Activated naive CD4-positive, alpha-beta T cell (primary cell): Measurements from ENCODE around the gene C15orf39.

Experiments
- DNase-seq, 4 experiments: peaks; one replicate each; lab custom pipeline; 2025; lab: John Stamatoyannopoulos, UW

The C15orf39 gene

DNA sequence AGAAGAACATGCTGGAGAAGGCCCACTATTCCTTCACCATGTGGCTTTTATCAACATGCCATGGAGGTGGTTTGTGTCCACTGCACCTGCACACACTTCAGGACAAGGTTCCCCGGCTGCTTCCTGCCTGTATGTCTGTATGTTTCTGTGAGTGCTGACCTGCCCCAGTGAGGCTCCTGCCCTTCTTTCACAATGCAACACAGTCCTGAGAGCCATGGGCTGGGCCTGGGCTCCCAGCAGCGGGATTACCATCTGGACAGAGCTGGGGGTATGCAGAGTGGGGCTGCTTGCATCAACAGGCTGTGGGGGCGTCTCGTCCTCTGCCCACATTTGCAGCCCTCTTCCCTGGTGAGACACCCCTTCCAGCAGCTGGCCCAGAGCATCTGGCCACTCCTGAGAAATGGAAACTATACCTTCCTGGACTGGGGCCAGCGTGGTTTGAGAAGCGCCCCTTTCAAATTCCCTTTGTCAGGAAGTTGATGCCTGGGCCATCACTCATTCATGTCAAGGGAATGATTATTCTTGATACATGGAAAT lies 29.3 kb upstream of the C15orf39 start:
- DNase-seq = no peak

DNA sequence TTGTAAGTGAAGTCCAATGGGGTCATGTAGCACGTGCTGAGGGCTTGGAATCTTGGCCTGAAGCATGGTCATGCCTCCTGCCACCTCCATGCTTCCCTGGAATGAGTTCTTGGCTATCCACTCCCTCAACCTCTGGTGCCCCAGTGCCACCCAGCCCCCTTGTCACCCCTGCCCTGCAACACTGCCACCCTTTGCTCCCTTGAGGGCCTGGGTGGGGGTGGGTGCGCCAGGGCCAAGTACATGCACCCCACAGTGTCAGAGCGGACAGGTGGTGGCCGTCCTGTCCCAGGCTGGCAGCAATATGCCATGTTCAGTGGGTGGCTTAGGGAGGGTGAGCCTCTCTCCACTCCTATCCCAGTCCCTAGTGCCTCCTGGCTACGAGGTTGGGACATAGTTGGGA lies 27.6 kb upstream of the C15orf39 start:
- DNase-seq = no peak

DNA sequence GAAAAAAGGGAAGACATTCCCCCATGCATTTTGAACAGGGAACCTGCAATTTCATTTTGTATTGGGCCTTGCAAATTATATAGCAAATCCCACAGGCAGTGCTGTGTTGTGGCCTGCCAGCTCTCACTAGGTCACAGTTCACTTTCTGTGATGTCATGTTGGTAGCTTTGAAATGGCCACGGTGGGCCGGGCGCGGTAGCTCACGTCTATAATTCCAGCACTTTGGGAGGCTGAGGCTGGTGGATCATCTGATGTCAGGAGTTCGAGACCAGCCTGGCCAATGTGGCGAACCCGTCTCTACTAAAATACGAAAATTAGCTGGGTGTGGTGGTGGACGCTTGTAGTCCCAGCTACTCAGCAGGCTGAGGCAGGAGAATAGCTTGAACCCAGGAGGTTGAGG lies 27.0 kb upstream of the C15orf39 start:
- no peak for DNase-seq

DNA sequence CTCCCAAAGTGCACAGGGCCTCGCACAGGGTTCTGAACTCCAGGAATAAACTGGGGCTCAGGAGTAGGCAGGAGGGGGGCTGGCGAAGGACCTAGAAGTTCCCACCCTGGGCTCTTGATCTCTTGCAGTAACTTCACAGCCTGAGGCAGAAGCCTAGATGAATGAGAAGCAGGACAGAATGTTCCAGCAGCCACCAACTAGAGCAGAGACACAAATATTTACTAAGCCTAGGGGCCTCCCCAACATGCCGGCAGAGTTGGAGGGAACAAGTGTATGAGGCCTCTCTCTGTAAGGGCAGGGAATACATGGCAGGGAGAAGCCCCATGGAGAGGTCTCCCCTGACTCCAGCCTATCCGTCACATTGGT lies 25.3 kb upstream of the C15orf39 start:
- DNase-seq = no peak

DNA sequence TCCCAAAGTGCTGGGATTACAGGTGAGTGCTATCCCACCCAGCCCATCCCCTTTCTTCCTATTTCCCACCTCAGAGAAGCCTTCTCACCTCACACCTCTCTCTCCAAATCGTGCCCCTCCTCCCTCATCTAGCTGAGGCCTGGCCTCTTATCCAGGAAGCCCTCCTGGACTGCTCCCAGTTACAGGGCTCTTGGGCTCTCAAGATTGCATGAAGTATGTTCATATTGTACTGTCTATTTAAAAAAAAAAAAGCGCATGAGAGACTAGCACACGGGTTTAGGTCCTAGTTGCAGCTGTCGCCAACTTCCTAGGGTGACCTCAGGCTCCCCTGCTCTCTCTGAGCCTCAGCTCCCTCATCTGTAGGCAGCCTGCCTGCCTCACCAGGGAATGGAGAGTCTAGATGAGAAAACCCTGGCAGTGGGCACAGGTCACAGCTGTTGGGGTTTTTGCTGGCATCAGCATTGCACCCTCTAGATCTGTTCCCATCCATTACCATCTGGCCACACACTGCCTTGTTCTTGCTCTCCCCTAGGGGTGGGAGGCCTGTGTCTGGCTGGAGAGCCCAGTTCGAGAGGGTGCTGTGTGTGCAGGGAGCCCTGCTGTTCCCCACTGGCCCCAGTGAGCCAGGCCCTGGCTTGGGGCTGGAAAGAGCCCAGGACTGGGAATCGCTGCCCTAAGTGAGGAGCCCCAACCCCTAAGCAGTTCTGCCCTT lies 24.2 kb upstream of the C15orf39 start:
- DNase-seq = no peak

DNA sequence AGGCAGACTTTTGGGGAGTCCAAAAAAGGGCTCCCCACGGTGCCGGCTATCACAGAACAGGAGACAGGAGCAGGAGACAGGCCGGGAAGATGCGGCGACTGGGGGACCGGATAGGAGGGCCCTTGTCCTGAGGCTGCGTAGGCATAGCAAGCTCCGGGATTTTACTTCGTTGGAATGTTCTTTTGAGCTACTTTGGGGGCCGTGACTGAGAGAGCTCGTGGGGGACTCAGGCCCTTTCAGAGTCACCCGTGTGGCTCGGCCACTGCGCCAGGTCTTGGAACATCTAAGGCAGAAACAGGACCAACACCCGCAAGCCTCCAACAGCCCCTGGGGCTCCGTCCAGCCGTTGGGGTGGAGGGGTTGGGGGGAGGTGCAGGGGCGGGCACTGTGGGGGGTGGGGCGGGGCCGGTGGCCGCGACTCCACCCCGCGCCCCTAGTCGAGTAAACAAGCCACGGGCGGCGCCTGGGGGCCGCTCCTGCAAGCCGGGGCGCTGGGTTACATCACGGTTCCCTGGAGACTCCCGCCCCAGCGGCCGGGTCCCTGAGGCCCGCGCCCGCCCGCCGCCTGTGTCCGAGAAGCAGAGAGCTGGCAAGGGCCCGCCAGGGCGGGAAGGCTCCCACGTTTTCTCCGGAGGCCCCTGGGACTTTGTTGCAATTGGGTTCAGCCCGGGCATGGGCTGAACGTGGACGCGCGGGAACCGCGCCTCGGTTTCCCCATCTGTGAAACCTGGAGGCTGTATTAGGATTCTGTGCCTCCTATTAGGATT lies 23.3 kb upstream of the C15orf39 start:
- no peak for DNase-seq

DNA sequence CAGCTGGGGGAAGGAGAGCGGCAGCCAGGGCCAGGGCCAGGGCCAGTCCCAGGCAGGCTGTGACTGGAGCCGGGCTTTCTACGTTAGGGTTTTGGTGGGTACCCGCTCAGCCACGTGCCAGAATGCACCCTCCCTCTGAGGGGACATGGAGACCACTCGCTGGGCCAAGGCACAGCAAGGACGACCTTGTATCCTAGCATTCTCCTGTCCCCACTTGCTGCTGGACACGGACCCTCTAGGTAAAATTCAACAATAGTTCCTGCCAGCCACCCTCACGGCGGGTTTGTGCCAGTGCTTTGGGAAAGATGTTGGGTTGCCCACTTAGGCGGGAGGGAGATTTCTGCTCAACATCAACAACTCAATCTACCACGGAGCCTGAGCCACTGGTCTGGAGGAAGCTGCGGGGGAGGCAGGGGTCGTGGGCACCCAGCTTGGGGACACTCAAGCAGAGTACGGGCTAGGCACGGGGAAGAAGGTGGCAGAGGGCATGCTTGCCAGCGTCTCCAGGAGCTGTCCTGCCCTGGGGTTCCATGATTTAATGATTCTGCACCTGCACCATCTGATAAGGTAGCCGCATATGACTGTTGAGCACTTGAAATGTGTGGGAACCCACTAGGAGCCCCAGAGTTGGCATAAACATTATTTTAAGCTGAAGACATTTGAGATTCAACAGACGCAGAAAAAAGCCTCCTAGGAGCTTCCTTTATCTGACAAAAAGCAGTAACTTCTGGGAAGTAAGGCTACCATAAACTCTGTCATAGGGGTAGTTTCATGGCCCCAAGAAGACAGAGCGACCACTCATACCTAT lies 22.5 kb upstream of the C15orf39 start:
- DNase-seq = no peak

DNA sequence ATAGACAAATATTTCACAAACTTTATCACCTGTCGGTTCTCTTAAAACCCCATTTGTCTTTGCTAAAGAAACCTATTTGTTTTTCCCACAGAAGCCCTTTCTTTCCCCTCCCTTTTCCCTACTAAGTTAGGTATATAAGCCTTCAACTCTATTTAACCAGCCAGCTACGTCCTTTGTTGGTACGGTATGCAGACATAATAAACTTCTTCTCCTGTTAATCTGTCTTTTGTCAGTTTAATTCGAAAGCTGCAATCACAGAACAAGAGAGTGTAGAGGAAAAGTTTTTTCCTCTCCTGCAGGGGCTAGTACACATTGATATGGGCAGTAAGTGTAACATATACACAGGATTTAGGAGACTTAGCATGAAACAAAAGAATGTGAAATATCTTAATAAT lies 21.9 kb upstream of the C15orf39 start:
- no peak for DNase-seq

DNA sequence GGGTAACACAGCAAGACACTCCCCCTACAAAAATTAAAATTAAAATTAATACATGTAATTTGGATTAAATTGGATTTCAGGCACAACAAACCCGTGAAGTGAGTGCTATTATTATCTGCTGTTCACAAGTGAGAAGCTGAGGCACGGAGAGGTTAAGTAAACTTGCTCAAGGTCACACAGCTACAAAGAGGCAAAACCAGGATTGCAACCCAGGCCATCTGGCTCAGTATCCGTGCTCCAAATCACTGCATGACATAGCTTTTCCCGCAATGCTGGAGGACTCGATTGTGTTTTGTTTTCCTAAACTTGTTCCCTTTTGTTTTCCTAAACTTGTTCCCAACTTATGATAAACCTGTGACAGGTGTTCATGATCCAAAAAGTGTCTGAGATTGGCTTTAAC lies 19.9 kb upstream of the C15orf39 start:
- no peak for DNase-seq

DNA sequence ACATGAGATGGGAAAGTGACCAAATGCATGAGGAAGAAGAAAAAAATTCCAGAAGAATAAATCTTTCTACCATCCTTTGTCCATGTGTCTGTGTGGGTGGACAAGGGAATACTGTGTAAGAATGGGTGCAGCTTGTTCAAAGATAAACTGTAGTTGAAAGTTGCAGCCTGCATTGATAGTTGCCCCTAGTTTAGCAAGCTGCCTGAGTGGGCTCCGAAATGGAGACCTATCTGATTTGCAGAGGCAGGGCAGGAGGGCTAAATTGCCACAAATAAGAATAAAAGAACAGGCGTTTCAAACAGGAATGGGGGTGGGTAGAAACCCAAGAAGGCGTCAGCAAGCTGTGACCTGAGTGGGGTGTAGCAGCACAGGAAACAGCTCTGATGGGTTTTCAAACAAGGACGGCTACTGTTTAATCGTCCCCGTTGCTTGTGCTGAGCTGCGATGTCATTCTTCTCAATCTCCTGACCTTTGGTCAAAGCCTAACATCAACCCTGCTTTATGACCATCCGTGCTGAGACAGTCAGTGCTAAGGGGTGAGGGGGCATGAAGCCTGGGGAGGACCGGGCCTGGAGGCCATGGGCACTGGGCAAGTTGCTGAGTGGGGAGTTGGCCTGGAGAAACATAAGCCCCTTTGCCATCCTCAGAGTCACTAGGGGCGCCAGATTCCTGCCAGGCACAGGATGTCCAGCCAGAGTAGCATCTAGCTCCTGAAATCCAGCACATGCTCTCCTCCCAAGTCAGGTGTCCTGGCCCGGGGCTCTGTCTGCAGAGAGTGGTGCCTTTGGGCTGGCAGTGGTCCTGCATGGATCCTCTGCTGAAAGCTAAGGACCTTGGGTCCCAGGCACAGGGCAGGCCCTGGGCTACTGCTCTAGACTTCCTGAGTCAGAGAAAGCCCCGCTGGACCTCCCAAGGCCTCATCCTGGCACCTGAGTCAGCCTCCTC lies 19.2 kb upstream of the C15orf39 start:
- no peak for DNase-seq

DNA sequence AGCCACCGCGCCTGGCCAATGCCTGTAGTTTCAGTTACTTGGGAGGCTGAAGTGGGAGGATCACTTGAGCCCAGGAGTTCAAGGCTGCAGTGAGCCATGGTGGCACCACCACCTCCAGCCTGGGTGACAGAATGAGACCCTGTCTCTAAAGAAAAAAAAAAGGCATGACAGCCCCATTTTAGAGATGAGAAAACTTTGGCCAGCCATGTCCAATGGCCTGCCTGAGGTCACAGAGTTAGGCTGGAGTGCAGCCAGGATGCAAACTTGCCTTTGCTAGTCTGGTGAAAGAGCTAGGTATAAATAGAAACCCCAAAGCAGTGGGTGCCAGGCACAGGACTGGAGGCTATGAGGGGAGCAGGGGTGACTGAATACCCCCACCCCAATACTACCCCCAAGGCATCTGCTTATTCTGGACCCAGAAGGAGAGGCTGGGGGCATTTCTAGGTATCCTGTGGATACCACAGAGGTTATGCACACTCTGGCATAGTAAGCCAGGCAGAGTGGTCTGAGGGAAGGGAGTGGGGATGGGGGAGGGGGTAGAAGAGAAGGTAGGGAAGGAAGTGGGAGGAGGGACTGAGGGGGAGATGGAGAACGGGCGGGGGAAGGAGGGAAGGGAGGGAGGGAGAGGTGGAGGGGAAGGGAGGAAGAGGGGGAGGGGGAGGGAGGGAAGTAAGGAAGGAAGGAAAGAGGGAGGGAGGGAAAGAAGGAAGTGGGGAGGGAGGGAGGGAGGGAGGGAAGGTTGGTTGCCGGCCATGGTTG lies 16.2 kb upstream of the C15orf39 start:
- DNase-seq = no peak

DNA sequence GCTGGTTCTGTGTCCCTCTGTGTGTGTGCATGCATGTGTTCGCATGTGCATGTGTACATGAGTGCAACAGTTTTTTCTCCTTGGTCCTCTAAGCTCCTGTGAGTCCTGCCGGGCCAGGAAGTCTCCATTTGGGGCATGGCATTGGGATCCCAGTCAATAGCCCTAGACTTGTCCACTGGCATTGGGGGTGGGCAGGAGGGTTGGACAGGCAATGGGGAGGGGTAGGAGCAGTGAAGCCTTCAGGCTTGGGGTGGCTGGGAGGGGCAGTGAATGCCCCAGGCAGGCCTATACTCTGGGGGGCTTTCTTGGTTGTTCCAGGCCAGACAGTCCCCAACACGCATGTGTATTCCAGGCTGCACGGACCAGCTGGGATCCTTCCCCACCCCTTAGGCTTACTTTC lies 15.6 kb upstream of the C15orf39 start:
- DNase-seq = no peak

DNA sequence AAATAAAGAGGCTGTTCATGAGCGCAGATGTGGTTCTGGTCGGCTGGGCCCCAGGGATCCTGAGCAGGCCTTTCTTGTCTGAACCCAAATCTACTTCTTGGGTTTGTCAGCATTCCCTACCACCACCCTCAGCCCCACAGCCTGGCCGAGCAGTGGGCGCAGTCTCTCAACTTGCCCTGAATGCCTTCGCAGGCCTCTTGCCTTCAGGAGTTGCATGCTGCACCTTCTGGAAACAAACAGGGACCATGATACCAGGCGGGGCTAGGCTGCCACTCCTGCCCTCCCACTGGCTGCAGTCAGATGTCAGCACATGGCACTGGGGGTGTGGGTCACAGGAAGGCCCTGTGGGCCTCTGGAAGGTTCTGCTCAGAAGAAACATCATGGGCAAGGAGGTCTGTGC lies 13.2 kb upstream of the C15orf39 start:
- no peak for DNase-seq

DNA sequence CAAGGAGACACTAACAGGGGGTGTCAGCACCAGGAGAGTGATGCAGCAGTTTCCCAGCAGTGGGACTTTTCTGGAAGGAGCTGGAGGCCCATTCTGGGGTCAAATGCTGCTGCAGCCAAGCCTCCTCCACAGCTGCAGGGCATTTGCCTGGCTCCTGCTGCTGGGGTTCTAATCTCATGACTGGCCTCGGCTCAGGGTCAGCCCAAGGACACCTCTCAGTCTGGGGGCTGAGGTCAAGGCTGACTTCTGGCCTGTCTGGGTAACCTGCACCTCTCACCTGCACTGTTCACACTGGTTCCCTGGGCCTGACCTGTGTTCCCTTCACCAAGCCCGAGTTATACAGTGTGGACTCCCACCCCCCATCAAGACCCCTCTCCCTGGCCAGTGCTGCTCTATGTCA lies 10.4 kb upstream of the C15orf39 start:
- DNase-seq = no peak

DNA sequence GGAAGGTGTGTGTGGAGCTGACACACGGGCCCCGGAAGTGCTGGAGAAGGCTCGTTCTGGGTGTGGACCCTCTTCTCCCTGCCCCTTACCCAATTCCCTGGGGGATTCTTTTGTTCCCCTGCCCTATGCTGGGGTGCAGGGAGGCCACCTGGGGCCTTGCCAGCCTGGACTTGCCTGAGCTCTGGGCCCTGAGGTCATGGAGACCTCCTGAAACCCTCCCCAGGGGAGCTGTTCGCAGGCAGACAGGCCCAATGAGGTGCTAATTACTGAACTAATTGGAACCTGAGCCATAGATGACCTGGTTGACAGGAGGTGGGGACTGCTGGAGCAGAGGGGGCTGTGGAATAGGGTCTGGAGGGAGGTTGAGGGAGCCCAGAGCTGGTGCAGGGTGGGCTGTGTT lies 9.4 kb upstream of the C15orf39 start:
- DNase-seq = no peak

DNA sequence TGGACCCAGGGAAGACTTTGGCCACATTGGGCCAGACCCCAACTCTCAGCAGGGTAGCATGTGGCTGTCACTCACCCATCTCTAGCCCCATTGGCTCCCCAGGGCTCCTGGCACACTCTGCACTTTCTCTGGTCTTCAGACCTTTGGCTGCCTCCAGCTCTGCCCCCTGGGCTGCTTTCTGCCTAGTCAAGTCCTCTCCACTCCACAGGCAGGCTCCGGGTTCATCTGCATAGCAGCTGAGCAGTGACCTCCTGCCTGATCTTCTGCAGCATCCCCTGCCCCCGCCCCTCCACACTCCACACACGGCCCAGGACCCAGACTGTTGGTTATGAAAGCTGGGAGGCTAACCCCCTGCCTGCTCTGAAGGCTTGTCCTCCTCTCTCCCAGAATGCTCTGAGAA lies 8.4 kb upstream of the C15orf39 start:
- DNase-seq = no peak

DNA sequence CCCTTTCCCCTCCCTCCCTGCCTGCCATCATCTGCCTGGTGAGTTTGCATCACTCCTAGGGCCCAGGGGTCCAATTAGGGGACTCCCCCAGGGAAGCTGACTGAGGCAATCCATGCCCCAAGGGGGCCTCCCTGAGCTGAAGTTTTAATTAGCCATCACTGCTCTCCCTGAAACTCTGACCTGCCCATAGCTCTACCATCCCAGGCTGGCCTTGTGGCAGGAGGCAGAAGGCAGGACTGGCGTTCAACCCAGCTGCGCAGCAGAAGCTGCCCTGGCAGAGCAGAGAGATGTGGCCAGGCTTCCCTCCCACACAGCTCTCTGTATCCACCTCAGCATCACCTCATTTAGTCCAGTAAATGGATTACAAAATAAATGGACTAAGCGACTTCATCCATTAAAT lies 7.7 kb upstream of the C15orf39 start:
- DNase-seq = no peak

DNA sequence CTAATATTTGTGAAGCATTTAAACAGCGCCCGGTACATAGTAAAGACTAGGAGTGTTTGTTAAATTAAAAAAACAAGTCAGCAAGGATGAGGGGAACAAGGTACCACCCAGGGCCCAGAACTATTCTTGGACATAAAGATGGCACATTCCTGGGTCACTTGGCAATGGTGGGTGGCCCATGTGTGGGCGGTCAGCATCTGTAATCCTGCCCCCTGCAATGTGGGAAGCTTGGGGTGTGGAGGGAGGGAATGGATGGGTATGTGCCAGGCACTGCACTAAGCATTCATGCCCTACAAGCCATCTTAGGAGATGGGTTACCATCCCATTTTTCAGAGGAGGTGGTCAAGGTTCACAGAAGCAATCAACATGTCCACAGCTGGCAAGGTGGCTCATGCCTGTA lies 7.3 kb upstream of the C15orf39 start:
- no peak for DNase-seq

DNA sequence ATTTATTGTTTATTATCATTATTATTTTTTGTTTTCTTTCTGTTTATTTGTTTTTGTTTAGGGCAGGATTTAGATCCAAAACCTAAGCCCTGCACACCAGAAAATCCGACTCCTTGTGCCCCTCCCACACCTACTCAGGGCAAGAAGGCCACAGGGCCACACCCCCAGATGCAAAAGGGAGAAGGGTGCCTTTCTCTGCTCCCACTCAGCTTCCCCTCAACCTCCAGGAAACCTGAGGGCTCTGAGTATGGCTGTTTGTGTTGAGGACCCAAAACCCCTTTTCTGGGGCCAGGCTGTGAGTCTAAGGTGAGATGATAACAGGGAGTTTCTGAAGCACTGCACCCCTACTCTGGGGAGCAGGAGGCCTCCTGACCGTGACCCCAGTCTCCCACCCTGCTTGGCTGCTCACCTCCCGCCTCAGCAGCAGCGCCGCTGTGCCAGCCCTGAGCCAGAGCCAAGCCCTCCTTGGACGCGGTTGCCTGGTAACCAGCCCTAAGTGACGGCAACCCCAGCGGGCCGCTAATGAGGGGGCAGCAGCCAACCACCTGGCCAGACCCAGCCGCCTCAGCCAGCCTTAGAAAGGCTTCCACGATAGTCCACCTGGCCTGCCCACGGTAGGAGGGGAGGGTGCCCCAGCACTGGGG lies 6.4 kb upstream of the C15orf39 start:
- DNase-seq = no peak

DNA sequence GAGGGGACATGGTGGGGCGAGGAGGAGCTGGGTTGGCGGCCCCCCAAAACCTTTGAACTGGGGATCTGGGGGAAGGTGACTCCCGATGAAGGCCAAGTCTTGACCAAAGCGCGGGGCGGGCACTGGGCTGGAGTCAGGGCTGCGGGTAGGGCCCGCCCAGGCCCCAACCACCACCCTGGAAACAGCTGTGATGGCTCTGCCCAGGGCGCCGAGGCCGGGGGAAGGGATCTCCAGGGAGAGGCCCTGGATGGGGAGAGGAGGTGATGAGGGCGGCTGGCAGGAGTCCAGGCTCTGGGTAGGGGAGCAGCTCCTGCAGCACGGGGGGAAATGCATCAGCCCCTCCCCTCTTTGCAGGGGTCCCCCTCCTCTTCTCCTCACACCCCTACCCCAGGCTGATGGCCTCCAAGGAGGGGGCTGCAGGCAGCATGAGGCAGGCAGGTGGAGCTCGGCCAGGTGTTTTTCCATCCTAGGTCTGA lies 5.9 kb upstream of the C15orf39 start:
- no peak for DNase-seq
